Vagina (tissue), 2 donors: ENCODE measurements around the gene IREB2. TPM values are rescaled to one million over a fixed set of nuclear protein-coding genes. Genes with fewer than 3 reads are reported as not detected.

Source experiments
- DNase-seq, 2 donors: peaks; one replicate each; pipeline ENCODE4 v3.0.0-alpha.2; 2017; ENCODE audit errors: extremely low spot score in 2 of 2
- H3K27ac ChIP-seq: fragments of 200-600 bp; sonication (generic); one replicate; pipeline ENCODE4 v1.5.1; 2019
- H3K27me3 ChIP-seq: fragments of 200-600 bp; sonication (generic); one replicate; pipeline ENCODE4 v1.5.1; 2019
- H3K36me3 ChIP-seq, 2 donors: fragments of 200-600 bp; sonication (generic); one replicate each; pipeline ENCODE4 v1.5.1; 2017 to 2019
- H3K4me1 ChIP-seq: fragments of 200-600 bp; sonication (generic); one replicate; pipeline ENCODE4 v1.5.1; 2019
- H3K4me3 ChIP-seq, 2 donors: fragments of 200-600 bp; sonication (generic); 1 replicate in 1 of 2; 2 replicates in 1 of 2; pipeline ENCODE4 v1.5.1; 2016 to 2019
- H3K9me3 ChIP-seq: fragments of 200-600 bp; sonication (generic); one replicate; pipeline ENCODE4 v1.5.1; 2019
- CTCF ChIP-seq, 3 experiments: fragments of 450-650 bp in 2 of 3; fragments of 200-600 bp in 1 of 3; sonication (generic) in 1 of 3; IDR thresholded peaks; one replicate each; pipeline ENCODE4 v1.5.1; 2017 to 2019; ENCODE audit warnings: antibody characterized with exemption in 3 of 3, mild to moderate bottlenecking in 2 of 3, moderate library complexity in 2 of 3
- POLR2A ChIP-seq, 2 donors: fragments of 450-650 bp; IDR thresholded peaks; one replicate each; pipeline ENCODE4 v1.6.1; 2017; ENCODE audit warnings: antibody characterized with exemption in 2 of 2, mild to moderate bottlenecking in 2 of 2, moderate library complexity in 2 of 2
- POLR2AphosphoS5 ChIP-seq, 2 donors: sonication (generic); formaldehyde crosslinking; IDR thresholded peaks; one replicate each; pipeline ENCODE4 v1.9.0; 2017; ENCODE audit warnings: antibody characterized with exemption in 2 of 2, mild to moderate bottlenecking in 2 of 2, low read depth in 1 of 2; ENCODE audit not compliant: insufficient read depth in 1 of 2
- intact Hi-C: fragments of 100-400 bp; cut with DNase I; formaldehyde crosslinking; loops from one replicate; pipeline ENCODE4 v1.15.1; 2023
- total RNA-seq: library from RNA; depleted of rRNA; stranded (reverse); fragments of >200 nt; gene quantifications from one replicate; pipeline ENCODE4 v1.2.3, GENCODE V29; 2016

Gene IREB2
- total RNA-seq, 1 donor from 2014 or later, result 40.8 TPM

- Histone ChIP-seq H3K4me1 (no peaks in the 10 kb centered on the region), H3K27me3 (no peaks in the 10 kb centered on the region), H3K4me3 (no peak overlapping the region), H3K27ac (no peak overlapping the region), H3K36me3 (no peaks in the 10 kb centered on the region), H3K9me3 (no peaks in the 10 kb centered on the region)
- TF ChIP-seq POLR2AphosphoS5 (IDR thresholded peaks at IDR 0.05; ENCODE audit: insufficient read depth in 1 of 2, low read depth in 1 of 2), result no peak
- TF ChIP-seq CTCF (IDR thresholded peaks at IDR 0.05), result no peak
- no peak for TF ChIP-seq POLR2A (IDR thresholded peaks at IDR 0.05)
- intact Hi-C loops, result no loop called here
- DNase-seq, result no peak
Observed at GRCh38 chr15:78405336-78405924, 32.6 kb upstream of the IREB2 start.

GRCh38 chr15:78406016-78406585, 31.9 kb upstream of the IREB2 start:
- Histone ChIP-seq H3K4me1 (no peaks in the 10 kb centered on the region), H3K36me3 (no peaks in the 10 kb centered on the region), H3K9me3 (no peaks in the 10 kb centered on the region), H3K4me3 (no peak overlapping the region), H3K27ac (no peak overlapping the region), H3K27me3 (no peaks in the 10 kb centered on the region)
- no peak for DNase-seq
- intact Hi-C loops, result no loop called here
- TF ChIP-seq POLR2AphosphoS5 (IDR thresholded peaks at IDR 0.05; ENCODE audit: insufficient read depth in 1 of 2, low read depth in 1 of 2), result no peak
- TF ChIP-seq POLR2A (IDR thresholded peaks at IDR 0.05), result no peak
- no peak for TF ChIP-seq CTCF (IDR thresholded peaks at IDR 0.05)

- no peak for DNase-seq
- Histone ChIP-seq H3K9me3 (no peaks in the 10 kb centered on the region), H3K4me3 (no peak overlapping the region), H3K27me3 (no peaks in the 10 kb centered on the region), H3K27ac (no peak overlapping the region), H3K4me1 (no peaks in the 10 kb centered on the region), H3K36me3 (no peaks in the 10 kb centered on the region)
- intact Hi-C loops, result no loop called here
- TF ChIP-seq POLR2AphosphoS5 (IDR thresholded peaks at IDR 0.05; ENCODE audit: insufficient read depth in 1 of 2, low read depth in 1 of 2) (no peak), CTCF (IDR thresholded peaks at IDR 0.05) (no peak), POLR2A (IDR thresholded peaks at IDR 0.05) (no peak)
Observed at GRCh38 chr15:78407608-78408354, 30.2 kb upstream of the IREB2 start.

- H3K4me3 ChIP-seq, result no peak overlapping the region
Observed at GRCh38 chr15:78408355-78408640, 29.7 kb upstream of the IREB2 start.

More at GRCh38 chr15:78408355-78408640, 29.7 kb upstream of the IREB2 start:
- no peaks in the 10 kb centered on the region for H3K27me3 ChIP-seq
- intact Hi-C loops, result no loop called here
- H3K36me3 ChIP-seq, result no peaks in the 10 kb centered on the region
- TF ChIP-seq CTCF (IDR thresholded peaks at IDR 0.05), result no peak
- no peak for TF ChIP-seq POLR2A (IDR thresholded peaks at IDR 0.05)
- TF ChIP-seq POLR2AphosphoS5 (IDR thresholded peaks at IDR 0.05; ENCODE audit: insufficient read depth in 1 of 2, low read depth in 1 of 2), result no peak
- no peaks in the 10 kb centered on the region for H3K4me1 ChIP-seq
- H3K27ac ChIP-seq, result no peak overlapping the region
- H3K9me3 ChIP-seq, result no peaks in the 10 kb centered on the region
- no peak for DNase-seq
